HFF-Myc (cell line): ENCODE measurements around the gene DZIP1.
"Not testable (repeated sequence)": the region's sequence is repeated elsewhere in the genome, so short reads cannot be mapped to it uniquely, and the experiment has no call there.

Experiments
- DNase-seq: peaks from one replicate; pipeline ENCODE4 v3.0.0-alpha.2; 2011; ENCODE audit warnings: low read depth; ENCODE audit errors: extremely low read depth
- H3K4me3 ChIP-seq: replicated peaks from 2 replicates; pipeline ENCODE4 v1.5.1; 2011; ENCODE audit warnings: low read depth, mild to moderate bottlenecking, control low read depth, low read length
- CTCF ChIP-seq: IDR thresholded peaks from 2 replicates; pipeline ENCODE4 v1.5.1; 2012; ENCODE audit warnings: mild to moderate bottlenecking, low read depth, low read length, control low read depth; ENCODE audit errors: missing control alignments

Gene DZIP1

GRCh38 chr13:95588134-95588533, 56.4 kb downstream of the DZIP1 start:
- DNase-seq = no peak
- TF ChIP-seq CTCF = no peak

GRCh38 chr13:95585867-95586266, 58.6 kb downstream of the DZIP1 start:
- no peak for DNase-seq
- no peak overlapping the region for H3K4me3 ChIP-seq
- no peak for TF ChIP-seq CTCF

More at GRCh38 chr13:95588134-95588533, 56.4 kb downstream of the DZIP1 start:
- H3K4me3 ChIP-seq = no peak overlapping the region

GRCh38 chr13:95579303-95579702, 65.2 kb downstream of the DZIP1 start:
- DNase-seq = no peak
- no peak for TF ChIP-seq CTCF
- H3K4me3 ChIP-seq = no peak overlapping the region

GRCh38 chr13:95573221-95573620, 71.3 kb downstream of the DZIP1 start:
- no peak for DNase-seq
- TF ChIP-seq CTCF = no peak
- H3K4me3 ChIP-seq = no peak overlapping the region

- TF ChIP-seq CTCF = no peak
- H3K4me3 ChIP-seq = no peak overlapping the region
- DNase-seq = no peak
Observed at GRCh38 chr13:95571941-95572340, 72.6 kb downstream of the DZIP1 start.

- TF ChIP-seq CTCF = no peak
- no peak overlapping the region for H3K4me3 ChIP-seq
- no peak for DNase-seq
Observed at GRCh38 chr13:95570016-95570415, 74.5 kb downstream of the DZIP1 start.

- no peak overlapping the region for H3K4me3 ChIP-seq
- DNase-seq = no peak
- no peak for TF ChIP-seq CTCF
Observed at GRCh38 chr13:95568131-95568530, 76.4 kb downstream of the DZIP1 start.

GRCh38 chr13:95565758-95566157, 78.7 kb downstream of the DZIP1 start:
- not testable (repeated sequence) for DNase-seq, H3K4me3 ChIP-seq
